K562 (cell line): ENCODE data around the gene PSMA8. TPM values are rescaled to one million over a fixed set of nuclear protein-coding genes. Genes with fewer than 3 reads are reported as not detected.
A peak's percentile ranks its signal among the peaks of the same experiment; 100 is the strongest.

ENCODE experiments used
- CHD4 ChIP-seq: fragments of 200-600 bp; sonication (generic); IDR thresholded peaks from 3 replicates; pipeline ENCODE4 v1.6.1; 2012; ENCODE audit warnings: low read depth, mild to moderate bottlenecking, mixed read lengths, low read length, inconsistent platforms; ENCODE audit not compliant: insufficient read depth, insufficient replicate concordance, poor library complexity, severe bottlenecking
- HSF4 ChIP-seq: fragments of 250-450 bp; sonication (Bioruptor Pico); IDR thresholded peaks from 2 replicates; pipeline ENCODE4 v2.1.2; 2022; ENCODE audit warnings: mild to moderate bottlenecking, moderate library complexity, borderline replicate concordance
- NR2F6 ChIP-seq: fragments of 450-650 bp; formaldehyde crosslinking; IDR thresholded peaks from 2 replicates; pipeline ENCODE4 v1.4.0; 2020; ENCODE audit warnings: mild to moderate bottlenecking
- POLR2AphosphoS2 ChIP-seq: IDR thresholded peaks from 2 replicates; pipeline ENCODE4 v1.6.1; 2012; ENCODE audit warnings: low read length, improper control_type of control experiment
- RUNX1 ChIP-seq: sonication (generic); IDR thresholded peaks from 2 replicates; pipeline ENCODE4 v1.6.1; 2016; ENCODE audit warnings: antibody characterized with exemption, low read depth
- SAFB ChIP-seq: fragments of 200-400 bp; formaldehyde crosslinking; IDR thresholded peaks from 2 replicates; pipeline ENCODE4 v1.6.1; 2017; ENCODE audit warnings: low read depth, low read length, borderline replicate concordance
- SIX5 ChIP-seq, 2 experiments: IDR thresholded peaks; 2 replicates each; pipeline ENCODE4 v1.6.1; 2011; ENCODE audit warnings: low read length in 2 of 2, borderline replicate concordance in 1 of 2, low read depth in 1 of 2, mild to moderate bottlenecking in 1 of 2, moderate library complexity in 1 of 2; ENCODE audit not compliant: insufficient read depth in 1 of 2
- SMARCA4 ChIP-seq: fragments of 450-650 bp; IDR thresholded peaks from 2 replicates; pipeline ENCODE4 v1.6.1; 2016
- TRIM28 ChIP-seq: fragments of 450-650 bp; IDR thresholded peaks from 2 replicates; pipeline ENCODE4 v1.6.1; 2017
- ZC3H4 ChIP-seq: sonication (generic); formaldehyde crosslinking; IDR thresholded peaks from 2 replicates; pipeline ENCODE4 v1.9.0; 2021; ENCODE audit warnings: missing genetic modification reagents, borderline replicate concordance
- polyA plus RNA-seq, 8 experiments: library from polyadenylated mRNA; depleted of rRNA in 4 of 8; stranded (reverse) in 5 of 8; unstranded in 3 of 8; fragments of >200 nt; fragmentation: Nextera tagmentation in 2 of 8; fragmentation: Illumina TruSeq in 1 of 8; extraction: Ambion mirVana in 2 of 8; extraction: Trizol in 1 of 8; gene quantifications; 2 replicates each; pipeline versions ENCODE4 v1.2.1 to v1.2.3, GENCODE V29; 2011 to 2014; ENCODE audit warnings: inconsistent platforms in 1 of 8, missing spikeins in 1 of 8
- total RNA-seq, 7 experiments: library from RNA; depleted of rRNA in 6 of 7; stranded (reverse); fragments of >200 nt in 6 of 7; fragmentation: Illumina TruSeq in 2 of 7; extraction: Trizol in 2 of 7; gene quantifications; 2 replicates each; pipeline versions ENCODE4 v1.2.1 to v1.2.3, GENCODE V29; 2011 to 2021; ENCODE audit warnings: low replicate concordance in 1 of 7
- TF ChIP-seq, protein P1 (sequence below): fragments of 250-450 bp; sonication (Bioruptor Pico); IDR thresholded peaks from 2 replicates; pipeline ENCODE4 v1.4.0; 2020; ENCODE audit warnings: mild to moderate bottlenecking, moderate library complexity, borderline replicate concordance
- TF ChIP-seq, protein P2 (sequence below): sonication (generic); formaldehyde crosslinking; IDR thresholded peaks from 2 replicates; pipeline ENCODE4 v1.8.0; 2023; ENCODE audit warnings: mild to moderate bottlenecking, missing genetic modification reagents
- TF ChIP-seq, protein P3 (sequence below): sonication (generic); formaldehyde crosslinking; IDR thresholded peaks from 2 replicates; pipeline ENCODE4 v1.8.0; 2022; ENCODE audit warnings: mild to moderate bottlenecking, missing genetic modification reagents
- TF ChIP-seq, protein P4 (sequence below): fragments of 450-650 bp; IDR thresholded peaks from 2 replicates; pipeline ENCODE4 v1.6.1; 2016; ENCODE audit warnings: antibody characterized with exemption

PSMA8 gene
- total and polyA plus RNA-seq, 9 of the 15 experiments (the other 6 are each of a cell fraction or from before 2014, with no cell fraction given) = not detected

- TF ChIP-seq, protein P1, sequence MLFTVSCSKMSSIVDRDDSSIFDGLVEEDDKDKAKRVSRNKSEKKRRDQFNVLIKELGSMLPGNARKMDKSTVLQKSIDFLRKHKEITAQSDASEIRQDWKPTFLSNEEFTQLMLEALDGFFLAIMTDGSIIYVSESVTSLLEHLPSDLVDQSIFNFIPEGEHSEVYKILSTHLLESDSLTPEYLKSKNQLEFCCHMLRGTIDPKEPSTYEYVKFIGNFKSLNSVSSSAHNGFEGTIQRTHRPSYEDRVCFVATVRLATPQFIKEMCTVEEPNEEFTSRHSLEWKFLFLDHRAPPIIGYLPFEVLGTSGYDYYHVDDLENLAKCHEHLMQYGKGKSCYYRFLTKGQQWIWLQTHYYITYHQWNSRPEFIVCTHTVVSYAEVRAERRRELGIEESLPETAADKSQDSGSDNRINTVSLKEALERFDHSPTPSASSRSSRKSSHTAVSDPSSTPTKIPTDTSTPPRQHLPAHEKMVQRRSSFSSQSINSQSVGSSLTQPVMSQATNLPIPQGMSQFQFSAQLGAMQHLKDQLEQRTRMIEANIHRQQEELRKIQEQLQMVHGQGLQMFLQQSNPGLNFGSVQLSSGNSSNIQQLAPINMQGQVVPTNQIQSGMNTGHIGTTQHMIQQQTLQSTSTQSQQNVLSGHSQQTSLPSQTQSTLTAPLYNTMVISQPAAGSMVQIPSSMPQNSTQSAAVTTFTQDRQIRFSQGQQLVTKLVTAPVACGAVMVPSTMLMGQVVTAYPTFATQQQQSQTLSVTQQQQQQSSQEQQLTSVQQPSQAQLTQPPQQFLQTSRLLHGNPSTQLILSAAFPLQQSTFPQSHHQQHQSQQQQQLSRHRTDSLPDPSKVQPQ (CRISPR knock-in tag) = no peak
- TF ChIP-seq HSF4 (CRISPR knock-in tag) (no peak), SIX5 (IDR thresholded peaks at IDR 0.05; ENCODE audit: borderline replicate concordance in 1 of 2, insufficient read depth in 1 of 2, low read depth in 1 of 2, low read length in 2 of 2) (peak; percentile 39 to 41; a peak in 2 of 4 replicates), SAFB (0 out of 2 replicates have a peak, but pooled peaks have one; percentile 11), POLR2AphosphoS2 (no peak), TRIM28 (no peak), CHD4 (no peak), ZC3H4 (CRISPR knock-in tag) (no peak), SMARCA4 (no peak), NR2F6 (CRISPR knock-in tag) (no peak), RUNX1 (no peak)
- TF ChIP-seq, protein P2, sequence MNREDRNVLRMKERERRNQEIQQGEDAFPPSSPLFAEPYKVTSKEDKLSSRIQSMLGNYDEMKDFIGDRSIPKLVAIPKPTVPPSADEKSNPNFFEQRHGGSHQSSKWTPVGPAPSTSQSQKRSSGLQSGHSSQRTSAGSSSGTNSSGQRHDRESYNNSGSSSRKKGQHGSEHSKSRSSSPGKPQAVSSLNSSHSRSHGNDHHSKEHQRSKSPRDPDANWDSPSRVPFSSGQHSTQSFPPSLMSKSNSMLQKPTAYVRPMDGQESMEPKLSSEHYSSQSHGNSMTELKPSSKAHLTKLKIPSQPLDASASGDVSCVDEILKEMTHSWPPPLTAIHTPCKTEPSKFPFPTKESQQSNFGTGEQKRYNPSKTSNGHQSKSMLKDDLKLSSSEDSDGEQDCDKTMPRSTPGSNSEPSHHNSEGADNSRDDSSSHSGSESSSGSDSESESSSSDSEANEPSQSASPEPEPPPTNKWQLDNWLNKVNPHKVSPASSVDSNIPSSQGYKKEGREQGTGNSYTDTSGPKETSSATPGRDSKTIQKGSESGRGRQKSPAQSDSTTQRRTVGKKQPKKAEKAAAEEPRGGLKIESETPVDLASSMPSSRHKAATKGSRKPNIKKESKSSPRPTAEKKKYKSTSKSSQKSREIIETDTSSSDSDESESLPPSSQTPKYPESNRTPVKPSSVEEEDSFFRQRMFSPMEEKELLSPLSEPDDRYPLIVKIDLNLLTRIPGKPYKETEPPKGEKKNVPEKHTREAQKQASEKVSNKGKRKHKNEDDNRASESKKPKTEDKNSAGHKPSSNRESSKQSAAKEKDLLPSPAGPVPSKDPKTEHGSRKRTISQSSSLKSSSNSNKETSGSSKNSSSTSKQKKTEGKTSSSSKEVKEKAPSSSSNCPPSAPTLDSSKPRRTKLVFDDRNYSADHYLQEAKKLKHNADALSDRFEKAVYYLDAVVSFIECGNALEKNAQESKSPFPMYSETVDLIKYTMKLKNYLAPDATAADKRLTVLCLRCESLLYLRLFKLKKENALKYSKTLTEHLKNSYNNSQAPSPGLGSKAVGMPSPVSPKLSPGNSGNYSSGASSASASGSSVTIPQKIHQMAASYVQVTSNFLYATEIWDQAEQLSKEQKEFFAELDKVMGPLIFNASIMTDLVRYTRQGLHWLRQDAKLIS (CRISPR knock-in tag) = no peak
- TF ChIP-seq, protein P3, sequence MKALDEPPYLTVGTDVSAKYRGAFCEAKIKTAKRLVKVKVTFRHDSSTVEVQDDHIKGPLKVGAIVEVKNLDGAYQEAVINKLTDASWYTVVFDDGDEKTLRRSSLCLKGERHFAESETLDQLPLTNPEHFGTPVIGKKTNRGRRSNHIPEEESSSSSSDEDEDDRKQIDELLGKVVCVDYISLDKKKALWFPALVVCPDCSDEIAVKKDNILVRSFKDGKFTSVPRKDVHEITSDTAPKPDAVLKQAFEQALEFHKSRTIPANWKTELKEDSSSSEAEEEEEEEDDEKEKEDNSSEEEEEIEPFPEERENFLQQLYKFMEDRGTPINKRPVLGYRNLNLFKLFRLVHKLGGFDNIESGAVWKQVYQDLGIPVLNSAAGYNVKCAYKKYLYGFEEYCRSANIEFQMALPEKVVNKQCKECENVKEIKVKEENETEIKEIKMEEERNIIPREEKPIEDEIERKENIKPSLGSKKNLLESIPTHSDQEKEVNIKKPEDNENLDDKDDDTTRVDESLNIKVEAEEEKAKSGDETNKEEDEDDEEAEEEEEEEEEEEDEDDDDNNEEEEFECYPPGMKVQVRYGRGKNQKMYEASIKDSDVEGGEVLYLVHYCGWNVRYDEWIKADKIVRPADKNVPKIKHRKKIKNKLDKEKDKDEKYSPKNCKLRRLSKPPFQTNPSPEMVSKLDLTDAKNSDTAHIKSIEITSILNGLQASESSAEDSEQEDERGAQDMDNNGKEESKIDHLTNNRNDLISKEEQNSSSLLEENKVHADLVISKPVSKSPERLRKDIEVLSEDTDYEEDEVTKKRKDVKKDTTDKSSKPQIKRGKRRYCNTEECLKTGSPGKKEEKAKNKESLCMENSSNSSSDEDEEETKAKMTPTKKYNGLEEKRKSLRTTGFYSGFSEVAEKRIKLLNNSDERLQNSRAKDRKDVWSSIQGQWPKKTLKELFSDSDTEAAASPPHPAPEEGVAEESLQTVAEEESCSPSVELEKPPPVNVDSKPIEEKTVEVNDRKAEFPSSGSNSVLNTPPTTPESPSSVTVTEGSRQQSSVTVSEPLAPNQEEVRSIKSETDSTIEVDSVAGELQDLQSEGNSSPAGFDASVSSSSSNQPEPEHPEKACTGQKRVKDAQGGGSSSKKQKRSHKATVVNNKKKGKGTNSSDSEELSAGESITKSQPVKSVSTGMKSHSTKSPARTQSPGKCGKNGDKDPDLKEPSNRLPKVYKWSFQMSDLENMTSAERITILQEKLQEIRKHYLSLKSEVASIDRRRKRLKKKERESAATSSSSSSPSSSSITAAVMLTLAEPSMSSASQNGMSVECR (CRISPR knock-in tag) = peak; percentile 52
- TF ChIP-seq, protein P4, sequence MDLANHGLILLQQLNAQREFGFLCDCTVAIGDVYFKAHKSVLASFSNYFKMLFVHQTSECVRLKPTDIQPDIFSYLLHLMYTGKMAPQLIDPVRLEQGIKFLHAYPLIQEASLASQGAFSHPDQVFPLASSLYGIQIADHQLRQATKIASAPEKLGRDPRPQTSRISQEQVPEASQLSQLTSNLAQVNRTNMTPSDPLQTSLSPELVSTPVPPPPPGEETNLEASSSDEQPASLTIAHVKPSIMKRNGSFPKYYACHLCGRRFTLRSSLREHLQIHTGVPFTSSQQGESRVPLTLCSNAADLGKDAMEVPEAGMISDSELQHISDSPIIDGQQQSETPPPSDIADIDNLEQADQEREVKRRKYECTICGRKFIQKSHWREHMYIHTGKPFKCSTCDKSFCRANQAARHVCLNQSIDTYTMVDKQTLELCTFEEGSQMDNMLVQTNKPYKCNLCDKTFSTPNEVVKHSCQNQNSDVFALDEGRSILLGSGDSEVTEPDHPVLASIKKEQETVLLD = no peak
Measured at GRCh38 chr18:26090130-26091046, 43.3 kb upstream of the PSMA8 start, which contains the start of gene SS18 (continued).
